ENCODE data around the gene L1CAM.
A peak's percentile ranks its signal among the peaks of the same experiment; 100 is the strongest.

Gene L1CAM

DNA sequence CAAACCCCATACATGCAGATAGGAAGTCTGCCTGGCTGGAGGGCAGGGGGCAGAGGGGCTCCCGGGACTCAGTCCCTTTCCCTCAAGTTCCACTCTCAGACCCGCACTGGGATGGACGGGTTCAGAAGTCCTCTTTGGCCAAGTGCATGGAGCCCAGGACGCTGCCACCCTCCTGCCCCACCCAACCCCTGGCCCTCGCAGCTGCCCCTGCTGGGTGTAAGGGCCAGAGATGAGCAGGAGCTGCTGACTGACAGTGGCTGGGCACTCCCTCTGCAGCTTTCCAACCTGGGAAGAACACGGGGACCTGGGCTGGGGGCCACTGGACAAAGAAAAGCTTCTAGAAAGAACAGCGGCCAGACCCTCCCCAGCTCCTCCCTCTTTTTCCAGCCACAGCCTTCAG lies 3.4 kb downstream of the L1CAM start:
- H3K9me3 ChIP-seq (ENCODE audit: control insufficient read depth, insufficient read depth, low read depth, low read length), result no peaks in the 10 kb centered on the region
- H3K36me3 ChIP-seq (ENCODE audit: control insufficient read depth in 2 of 2, insufficient read depth in 1 of 2, low read length in 2 of 2), result no peaks in the 10 kb centered on the region
- no peaks in the 10 kb centered on the region for H3K4me1 ChIP-seq (ENCODE audit: control insufficient read depth, insufficient read depth, low read length)
- TF ChIP-seq KLF1 (tag by site-specific recombination; IDR thresholded peaks at IDR 0.05) (0 out of 2 replicates have a peak, but pooled peaks have one; percentile 20), ZNF843 (tag by site-specific recombination; IDR thresholded peaks at IDR 0.05) (no peak)
- H3K4me3 ChIP-seq (ENCODE audit: low read depth, low read length), result no peak overlapping the region
- ChIA-PET CTCF (interaction anchor here (0.6 kb wide), 2 partner anchors 41 to 252 kb away, joined by 5 read pairs; no protein-coding TSS in a partner anchor), POLR2A (no interaction called here)
- no peak overlapping the region for H3K27ac ChIP-seq (ENCODE audit: extremely low read depth, low read depth, low read length)

DNA sequence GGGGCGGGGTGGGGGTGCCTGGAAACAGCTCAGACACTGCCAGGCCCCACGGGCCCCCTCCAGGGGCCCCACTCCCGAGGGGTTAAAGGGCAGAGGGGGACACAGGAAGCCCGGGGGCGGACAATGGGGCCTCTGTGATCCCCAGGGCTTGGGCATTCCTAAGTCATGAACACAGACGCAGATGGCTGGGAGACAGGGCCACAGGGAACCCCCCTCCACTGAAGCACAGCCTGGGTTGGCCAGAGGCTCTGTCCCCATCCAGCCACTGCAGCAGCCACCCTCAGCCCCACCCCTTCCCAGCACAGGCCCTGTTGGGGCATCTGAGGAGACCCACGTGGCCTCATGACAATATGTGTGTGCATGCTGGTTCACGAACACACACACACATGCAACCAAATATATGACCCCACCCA lies 3.9 kb downstream of the L1CAM start:
- Histone ChIP-seq H3K27ac (ENCODE audit: extremely low read depth, low read depth, low read length) (no peak overlapping the region), H3K4me3 (ENCODE audit: low read depth, low read length) (no peak overlapping the region), H3K4me1 (ENCODE audit: control insufficient read depth, insufficient read depth, low read length) (no peaks in the 10 kb centered on the region), H3K9me3 (ENCODE audit: control insufficient read depth, insufficient read depth, low read depth, low read length) (no peaks in the 10 kb centered on the region), H3K36me3 (ENCODE audit: control insufficient read depth in 2 of 2, insufficient read depth in 1 of 2, low read length in 2 of 2) (no peaks in the 10 kb centered on the region)
- CTCF ChIA-PET, result interaction anchor here (0.6 kb wide), 1 partner anchor 42 kb away, joined by 5 read pairs; no protein-coding TSS in a partner anchor
- TF ChIP-seq, protein P1, sequence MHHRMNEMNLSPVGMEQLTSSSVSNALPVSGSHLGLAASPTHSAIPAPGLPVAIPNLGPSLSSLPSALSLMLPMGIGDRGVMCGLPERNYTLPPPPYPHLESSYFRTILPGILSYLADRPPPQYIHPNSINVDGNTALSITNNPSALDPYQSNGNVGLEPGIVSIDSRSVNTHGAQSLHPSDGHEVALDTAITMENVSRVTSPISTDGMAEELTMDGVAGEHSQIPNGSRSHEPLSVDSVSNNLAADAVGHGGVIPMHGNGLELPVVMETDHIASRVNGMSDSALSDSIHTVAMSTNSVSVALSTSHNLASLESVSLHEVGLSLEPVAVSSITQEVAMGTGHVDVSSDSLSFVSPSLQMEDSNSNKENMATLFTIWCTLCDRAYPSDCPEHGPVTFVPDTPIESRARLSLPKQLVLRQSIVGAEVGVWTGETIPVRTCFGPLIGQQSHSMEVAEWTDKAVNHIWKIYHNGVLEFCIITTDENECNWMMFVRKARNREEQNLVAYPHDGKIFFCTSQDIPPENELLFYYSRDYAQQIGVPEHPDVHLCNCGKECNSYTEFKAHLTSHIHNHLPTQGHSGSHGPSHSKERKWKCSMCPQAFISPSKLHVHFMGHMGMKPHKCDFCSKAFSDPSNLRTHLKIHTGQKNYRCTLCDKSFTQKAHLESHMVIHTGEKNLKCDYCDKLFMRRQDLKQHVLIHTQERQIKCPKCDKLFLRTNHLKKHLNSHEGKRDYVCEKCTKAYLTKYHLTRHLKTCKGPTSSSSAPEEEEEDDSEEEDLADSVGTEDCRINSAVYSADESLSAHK (tag by site-specific recombination; IDR thresholded peaks at IDR 0.05), result peak; percentile 67
- TF ChIP-seq MEIS1 (CRISPR knock-in tag; IDR thresholded peaks at IDR 0.05; ENCODE audit: borderline replicate concordance), result no peak
- POLR2A ChIA-PET, result no interaction called here

DNA sequence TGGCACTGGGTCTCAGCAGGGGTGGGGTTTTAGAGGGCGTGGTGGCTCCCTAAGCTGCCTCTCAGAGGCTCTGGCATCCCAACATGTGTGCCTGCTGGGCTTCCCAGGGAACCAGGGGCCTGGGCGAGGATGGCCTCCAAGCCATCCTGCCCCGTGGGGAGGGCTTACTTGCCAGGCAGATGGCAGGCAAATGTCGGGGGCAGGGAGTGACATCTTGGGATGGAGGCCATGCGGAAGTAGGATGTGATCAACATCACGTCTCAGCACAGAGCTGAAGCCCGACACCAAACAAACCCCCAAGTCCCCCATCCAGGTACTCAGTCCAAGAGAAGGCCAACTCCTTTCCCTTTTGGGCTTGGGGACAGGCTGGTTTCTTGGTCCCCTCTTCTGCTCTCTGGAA lies 4.7 kb downstream of the L1CAM start:
- no peaks in the 10 kb centered on the region for H3K36me3 ChIP-seq (ENCODE audit: control insufficient read depth in 2 of 2, insufficient read depth in 1 of 2, low read length in 2 of 2)
- ChIA-PET CTCF (no interaction called here), POLR2A (no interaction called here)
- H3K4me3 ChIP-seq (ENCODE audit: low read depth, low read length), result no peak overlapping the region
- H3K4me1 ChIP-seq (ENCODE audit: control insufficient read depth, insufficient read depth, low read length), result no peaks in the 10 kb centered on the region
- no peak overlapping the region for H3K27ac ChIP-seq (ENCODE audit: extremely low read depth, low read depth, low read length)
- H3K9me3 ChIP-seq (ENCODE audit: control insufficient read depth, insufficient read depth, low read depth, low read length), result no peaks in the 10 kb centered on the region
- TF ChIP-seq, protein P2, sequence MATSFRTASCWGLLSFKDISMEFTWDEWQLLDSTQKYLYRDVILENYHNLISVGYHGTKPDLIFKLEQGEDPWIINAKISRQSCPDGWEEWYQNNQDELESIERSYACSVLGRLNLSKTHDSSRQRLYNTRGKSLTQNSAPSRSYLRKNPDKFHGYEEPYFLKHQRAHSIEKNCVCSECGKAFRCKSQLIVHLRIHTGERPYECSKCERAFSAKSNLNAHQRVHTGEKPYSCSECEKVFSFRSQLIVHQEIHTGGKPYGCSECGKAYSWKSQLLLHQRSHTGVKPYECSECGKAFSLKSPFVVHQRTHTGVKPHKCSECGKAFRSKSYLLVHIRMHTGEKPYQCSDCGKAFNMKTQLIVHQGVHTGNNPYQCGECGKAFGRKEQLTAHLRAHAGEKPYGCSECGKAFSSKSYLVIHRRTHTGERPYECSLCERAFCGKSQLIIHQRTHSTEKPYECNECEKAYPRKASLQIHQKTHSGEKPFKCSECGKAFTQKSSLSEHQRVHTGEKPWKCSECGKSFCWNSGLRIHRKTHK (tag by site-specific recombination; IDR thresholded peaks at IDR 0.05), result no peak
- TF ChIP-seq, protein P3, sequence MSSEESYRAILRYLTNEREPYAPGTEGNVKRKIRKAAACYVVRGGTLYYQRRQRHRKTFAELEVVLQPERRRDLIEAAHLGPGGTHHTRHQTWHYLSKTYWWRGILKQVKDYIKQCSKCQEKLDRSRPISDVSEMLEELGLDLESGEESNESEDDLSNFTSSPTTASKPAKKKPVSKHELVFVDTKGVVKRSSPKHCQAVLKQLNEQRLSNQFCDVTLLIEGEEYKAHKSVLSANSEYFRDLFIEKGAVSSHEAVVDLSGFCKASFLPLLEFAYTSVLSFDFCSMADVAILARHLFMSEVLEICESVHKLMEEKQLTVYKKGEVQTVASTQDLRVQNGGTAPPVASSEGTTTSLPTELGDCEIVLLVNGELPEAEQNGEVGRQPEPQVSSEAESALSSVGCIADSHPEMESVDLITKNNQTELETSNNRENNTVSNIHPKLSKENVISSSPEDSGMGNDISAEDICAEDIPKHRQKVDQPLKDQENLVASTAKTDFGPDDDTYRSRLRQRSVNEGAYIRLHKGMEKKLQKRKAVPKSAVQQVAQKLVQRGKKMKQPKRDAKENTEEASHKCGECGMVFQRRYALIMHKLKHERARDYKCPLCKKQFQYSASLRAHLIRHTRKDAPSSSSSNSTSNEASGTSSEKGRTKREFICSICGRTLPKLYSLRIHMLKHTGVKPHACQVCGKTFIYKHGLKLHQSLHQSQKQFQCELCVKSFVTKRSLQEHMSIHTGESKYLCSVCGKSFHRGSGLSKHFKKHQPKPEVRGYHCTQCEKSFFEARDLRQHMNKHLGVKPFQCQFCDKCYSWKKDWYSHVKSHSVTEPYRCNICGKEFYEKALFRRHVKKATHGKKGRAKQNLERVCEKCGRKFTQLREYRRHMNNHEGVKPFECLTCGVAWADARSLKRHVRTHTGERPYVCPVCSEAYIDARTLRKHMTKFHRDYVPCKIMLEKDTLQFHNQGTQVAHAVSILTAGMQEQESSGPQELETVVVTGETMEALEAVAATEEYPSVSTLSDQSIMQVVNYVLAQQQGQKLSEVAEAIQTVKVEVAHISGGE (tag by site-specific recombination; conservative IDR thresholded peaks at IDR 0.05; ENCODE audit: low read depth), result no peak
- TF ChIP-seq ZNF16 (tag by site-specific recombination; IDR thresholded peaks at IDR 0.05; ENCODE audit: low read depth) (no peak), ZNF776 (tag by site-specific recombination; IDR thresholded peaks at IDR 0.05; ENCODE audit: borderline replicate concordance) (no peak), KLF10 (tag by site-specific recombination; IDR thresholded peaks at IDR 0.05) (no peak), PRDM2 (tag by site-specific recombination; IDR thresholded peaks at IDR 0.05; ENCODE audit: borderline replicate concordance) (no peak), BCL11B (tag by site-specific recombination; IDR thresholded peaks at IDR 0.05; ENCODE audit: low read depth) (no peak), ZBTB20 (tag by site-specific recombination; IDR thresholded peaks at IDR 0.05) (no peak), ZSCAN30 (tag by site-specific recombination; IDR thresholded peaks at IDR 0.05) (no peak), ZNF514 (tag by site-specific recombination; IDR thresholded peaks at IDR 0.05) (no peak), IKZF3 (tag by site-specific recombination; IDR thresholded peaks at IDR 0.05) (no peak), ZNF658 (tag by site-specific recombination; IDR thresholded peaks at IDR 0.05) (no peak)
- TF ChIP-seq, protein P4, sequence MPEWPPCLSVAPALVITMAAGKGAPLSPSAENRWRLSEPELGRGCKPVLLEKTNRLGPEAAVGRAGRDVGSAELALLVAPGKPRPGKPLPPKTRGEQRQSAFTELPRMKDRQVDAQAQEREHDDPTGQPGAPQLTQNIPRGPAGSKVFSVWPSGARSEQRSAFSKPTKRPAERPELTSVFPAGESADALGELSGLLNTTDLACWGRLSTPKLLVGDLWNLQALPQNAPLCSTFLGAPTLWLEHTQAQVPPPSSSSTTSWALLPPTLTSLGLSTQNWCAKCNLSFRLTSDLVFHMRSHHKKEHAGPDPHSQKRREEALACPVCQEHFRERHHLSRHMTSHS (tag by site-specific recombination; IDR thresholded peaks at IDR 0.05), result no peak

Data from HEK293 (cell line).